ENCODE results near the gene PIEZO2.

The PIEZO2 gene

DNA sequence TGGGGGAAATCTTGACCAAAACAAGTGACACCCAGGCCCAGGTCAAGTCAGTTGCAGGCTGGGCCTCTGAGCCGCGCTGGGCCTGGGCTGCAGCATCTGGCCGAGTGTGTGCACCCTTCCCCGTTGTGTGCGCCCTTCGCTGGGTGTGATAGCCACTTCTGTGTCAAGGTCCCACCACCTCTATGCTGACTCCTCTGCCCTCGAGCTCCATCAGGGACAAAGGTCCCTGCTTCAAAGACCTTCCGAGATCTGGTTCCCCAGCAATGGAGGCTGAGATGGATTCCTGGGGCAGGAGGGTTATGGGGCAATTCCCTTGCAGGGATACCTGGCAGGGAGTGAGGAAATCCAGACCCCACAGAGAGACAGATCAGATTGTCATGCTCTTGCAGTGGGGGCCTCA is 93.6 kb downstream of the PIEZO2 start:
- DNase-seq, result no peak

DNA sequence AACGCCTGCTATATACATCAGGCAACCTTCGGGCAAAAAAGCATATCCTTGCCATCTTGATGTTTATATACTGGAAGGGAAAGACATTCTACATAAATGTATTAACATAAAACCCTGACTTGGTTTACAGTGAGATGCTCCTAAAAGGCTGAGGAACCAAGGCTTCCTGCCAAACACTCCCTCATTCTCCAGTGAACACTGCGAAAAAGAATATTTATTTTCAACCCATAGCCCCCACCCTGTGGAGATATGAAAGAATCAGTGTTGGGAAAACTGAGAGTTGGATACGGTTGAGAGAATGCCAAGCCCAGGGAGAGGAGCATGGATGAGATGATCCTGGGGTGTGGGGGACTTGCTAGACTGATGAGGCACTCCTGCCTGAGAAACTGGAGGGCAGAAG is 94.9 kb downstream of the PIEZO2 start:
- no peak for DNase-seq

DNA sequence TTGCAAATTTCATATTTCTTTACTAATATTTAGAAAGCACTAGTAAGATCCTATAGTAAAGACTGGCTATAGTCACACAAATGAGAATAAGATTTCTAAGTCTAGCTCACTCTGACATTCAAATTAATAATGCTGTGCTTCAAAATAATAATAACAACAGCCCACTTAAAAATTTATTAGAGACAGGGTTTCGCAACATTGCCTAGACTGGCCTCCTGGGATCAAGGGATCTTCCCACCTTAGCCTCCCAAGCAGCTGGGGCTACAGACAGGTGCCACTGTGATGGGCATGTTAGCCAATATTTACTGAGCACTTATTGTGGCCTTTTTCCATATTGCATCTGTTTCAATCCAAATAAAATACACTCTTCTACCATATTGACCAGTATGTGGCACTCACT is 96.1 kb downstream of the PIEZO2 start:
- DNase-seq, result no peak

DNA sequence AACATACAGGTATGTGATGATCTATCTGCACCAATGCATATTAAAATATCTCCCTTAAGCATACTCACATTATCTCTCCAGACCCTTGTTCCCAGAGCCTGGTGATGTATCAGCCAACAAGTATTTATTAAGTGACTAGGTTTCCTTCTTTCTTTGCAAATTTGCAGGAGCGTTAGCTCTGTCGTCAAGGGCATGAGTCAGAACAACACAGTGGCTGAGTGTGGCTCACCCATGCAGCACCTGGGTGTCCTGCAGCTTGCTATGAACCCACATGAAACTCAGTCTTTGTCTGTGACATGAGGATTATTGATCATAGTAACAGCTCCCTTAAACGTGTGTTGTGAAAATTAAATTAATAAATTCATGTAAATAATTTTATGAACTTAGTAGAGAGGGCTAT is 96.6 kb downstream of the PIEZO2 start:
- DNase-seq, result no peak

DNA sequence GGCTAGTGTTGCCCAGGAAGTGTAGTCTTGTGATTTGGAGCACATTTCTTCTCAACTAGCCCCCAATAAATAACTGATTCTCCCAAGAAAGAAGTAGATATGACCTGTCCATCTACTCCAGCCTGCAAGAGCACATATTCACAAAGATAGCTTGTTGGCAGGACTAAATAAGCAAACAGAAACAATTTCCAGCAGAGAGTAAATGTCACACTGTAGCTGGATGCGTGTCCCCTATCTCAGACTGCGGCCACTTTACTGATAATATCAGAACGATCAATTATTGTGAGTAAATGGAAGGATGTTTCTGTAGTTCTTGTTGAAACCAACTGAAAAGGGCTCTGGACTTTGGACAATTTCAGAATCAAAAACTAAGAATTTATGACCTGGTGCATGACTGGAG is 97.9 kb downstream of the PIEZO2 start:
- DNase-seq, result no peak

DNA sequence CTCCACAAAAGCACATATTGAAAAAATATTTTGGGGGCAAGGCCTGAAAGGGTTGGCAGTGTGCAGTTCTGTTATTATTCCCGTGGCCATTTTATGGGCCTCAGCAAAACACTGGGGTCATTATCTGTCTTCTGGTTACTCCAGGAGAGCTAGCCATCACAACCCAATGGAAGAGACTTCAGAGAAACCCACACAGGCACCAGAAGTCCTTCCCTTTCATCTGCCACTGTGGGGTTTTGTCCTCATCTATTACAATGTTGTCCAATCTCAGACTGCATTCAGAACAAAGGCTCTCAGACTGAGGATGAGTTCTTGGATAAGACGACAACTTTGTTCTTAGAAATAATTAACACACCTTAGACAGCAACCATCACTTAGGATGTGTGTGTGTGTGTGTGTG is 98.4 kb downstream of the PIEZO2 start:
- DNase-seq, result no peak

DNA sequence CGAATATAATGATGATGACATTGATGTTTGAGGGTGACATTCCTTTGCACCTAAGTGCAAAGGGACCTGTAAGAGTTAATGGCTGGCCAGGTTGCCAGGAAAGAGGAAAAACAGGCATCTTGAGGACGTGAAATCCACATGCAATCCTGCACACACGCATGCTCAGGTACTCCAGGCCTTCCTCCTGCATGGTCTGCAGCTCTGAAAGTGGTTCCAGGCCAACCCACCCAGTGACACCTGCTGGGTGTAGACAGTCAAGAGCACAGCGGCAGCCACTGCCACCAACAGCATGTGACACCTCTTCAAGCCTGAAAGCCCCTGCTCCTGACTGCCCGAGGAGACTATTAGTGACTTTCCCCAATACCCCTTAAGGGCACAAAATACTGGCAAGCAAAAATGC is 101.6 kb downstream of the PIEZO2 start:
- DNase-seq, result no peak

DNA sequence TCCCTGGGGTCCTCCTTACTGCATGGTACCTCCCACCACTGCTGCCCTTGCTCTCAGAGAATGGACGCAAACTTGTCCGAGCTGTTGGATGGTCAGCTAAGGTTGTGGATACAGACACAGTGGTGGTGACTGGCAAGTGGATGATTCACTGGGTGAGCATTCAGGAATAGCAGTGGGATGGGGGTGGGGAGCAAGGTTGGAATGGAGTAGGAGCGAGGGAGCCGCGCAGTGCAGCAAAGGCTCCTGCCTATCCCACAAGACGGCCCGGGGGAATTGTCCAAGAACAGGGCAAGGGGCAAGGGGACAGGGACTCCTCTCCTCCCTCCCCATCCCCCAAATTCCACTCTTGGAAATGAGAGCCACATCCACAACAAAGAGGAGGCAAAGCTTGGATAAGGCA is 102.2 kb downstream of the PIEZO2 start:
- no peak for DNase-seq

DNA sequence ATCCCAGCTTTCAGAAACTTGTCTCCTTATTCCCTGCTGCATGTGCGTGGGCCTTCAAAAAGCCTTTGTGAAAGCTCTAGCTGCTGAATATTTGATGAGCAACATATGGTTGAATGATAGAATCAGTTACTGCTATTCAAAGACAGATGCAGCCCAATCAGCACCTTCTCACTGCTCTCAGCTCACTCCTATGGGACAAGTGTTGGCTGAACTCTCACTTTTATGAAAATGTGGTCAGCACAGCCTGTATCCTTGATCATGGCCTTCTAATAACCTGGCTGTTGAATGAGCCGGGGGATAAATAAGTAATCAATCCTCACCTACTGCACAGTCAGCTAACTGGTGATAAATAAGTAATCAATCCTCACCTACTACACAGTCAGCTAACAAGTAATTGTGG is 103.2 kb downstream of the PIEZO2 start:
- no peak for DNase-seq

DNA sequence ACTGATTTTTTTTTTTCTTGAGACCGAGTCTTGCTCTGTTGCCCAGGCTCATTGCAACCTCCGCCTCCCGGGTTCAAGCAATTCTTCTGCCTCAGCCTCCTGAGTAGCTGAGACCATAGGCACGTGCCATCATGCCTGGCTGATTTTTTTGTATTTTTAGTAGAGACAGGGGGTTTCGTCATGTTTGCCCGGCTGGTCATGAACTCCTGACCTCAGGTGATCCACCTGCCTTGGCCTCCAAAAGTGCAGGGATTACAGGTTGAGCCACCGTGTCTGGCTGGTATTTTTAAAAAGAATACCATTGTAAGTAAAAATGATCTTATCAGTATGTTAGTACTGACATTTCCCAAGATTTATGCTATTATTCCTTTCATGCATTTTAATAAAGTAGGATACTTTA is 105.7 kb downstream of the PIEZO2 start:
- DNase-seq, result no peak

DNA sequence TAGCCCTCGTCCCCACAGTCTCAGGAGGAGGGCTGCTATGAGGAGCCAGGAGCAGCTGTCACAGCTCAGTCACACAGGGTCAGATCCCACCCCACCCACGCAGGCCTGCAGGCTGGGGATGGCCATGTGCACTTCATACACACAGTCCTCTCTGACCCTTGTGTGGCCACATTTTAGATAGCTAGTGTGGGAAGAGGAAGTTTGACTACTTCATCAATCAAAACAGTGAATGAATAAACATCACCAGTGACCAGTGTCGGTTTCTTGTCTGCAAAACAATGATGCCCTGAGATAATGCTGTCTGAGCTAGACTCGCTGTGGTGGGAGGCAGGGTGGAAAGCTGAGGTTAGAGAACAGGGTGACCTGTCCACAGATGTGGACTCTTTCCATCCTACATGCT is 107.1 kb downstream of the PIEZO2 start:
- DNase-seq, result no peak

DNA sequence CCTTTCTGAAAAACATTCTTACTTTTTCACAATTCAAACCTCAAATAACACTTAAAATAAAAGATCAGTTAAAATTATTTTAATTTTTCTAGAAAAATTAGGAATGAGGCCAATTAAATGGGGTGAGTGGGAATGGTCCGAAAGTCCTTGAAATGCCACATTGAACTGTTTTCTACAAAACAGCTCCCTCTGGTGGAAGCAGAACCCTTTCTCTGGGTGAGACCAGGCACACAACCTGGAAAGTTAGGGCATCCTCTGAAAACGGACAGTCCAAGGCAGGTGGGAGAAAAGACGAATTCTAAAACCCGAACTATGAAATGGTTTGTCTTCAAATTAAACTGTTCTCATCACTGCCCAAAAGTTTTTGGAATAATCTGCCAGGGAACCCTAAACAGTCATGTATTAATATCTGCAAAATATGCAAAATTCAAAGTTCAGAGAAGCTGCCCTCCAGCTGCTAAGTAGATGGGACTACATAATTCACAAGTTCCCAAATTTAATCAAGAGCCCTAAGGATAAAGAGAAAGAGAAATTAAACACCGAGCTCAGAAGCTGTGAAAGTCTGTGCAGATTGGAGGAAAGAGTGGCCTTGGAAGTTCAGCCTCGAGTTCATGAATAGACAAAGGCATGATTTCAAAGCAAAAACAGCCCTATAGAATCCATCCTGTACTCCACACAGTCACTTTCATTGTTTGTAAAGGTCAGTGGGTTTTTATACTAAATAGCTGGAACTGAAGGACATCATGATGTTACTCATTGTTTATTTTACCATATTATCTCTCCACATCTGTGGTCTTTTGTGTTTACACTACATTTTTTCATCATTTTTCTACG is 108.3 kb downstream of the PIEZO2 start:
- peak in 1 of 2 donors; percentile 15 for DNase-seq

DNA sequence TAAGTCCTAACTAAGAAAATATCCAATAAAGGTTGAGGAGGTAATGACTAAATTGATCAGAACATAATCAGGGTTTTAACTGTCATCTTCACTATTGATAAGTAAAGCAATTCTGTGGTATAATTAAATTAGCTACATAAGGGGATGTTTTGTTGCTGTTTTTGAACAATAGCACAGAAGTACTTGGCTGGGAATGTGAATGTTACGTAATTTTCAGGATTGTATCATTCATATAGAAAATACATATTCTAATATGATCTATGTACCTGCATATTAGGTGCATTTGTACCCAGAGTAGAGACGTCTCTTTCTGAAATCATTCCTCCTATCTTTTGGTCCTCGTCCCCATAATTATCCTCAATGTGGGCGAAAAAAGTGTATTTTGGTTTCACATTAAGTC is 109.0 kb downstream of the PIEZO2 start:
- no peak for DNase-seq

DNA sequence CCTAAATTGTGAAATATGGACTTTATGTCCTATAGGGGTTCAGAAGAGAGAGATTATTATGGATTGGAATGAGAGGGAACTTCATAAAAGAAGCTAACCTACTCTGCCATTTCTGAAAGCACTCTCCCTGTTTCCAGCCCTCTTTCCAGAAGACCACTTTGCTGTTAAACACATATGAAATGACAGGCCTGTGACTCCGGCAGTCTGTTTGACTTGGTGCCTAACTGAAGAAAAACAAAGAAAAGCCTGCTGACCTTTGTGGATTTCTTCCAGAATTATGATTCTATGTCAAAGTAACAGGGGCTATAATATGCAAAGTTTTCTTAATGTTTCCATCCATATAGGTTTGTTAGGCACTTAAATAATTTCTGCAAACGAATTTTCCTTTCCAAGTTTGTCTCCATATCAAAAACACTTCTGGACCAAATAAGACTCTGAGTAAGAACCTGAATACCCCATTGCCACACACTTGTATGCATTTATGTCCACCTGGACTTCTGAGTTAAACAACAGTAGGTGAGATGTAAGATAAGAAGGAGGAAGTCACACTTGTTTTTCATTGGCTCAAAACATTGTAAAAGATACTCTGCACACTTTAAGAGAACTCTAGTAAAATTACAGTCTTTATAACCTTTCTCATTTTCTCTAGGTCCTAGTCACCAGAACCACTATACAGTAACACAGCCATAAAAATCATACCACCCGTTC is 111.7 kb downstream of the PIEZO2 start:
- DNase-seq, result no peak

DNA sequence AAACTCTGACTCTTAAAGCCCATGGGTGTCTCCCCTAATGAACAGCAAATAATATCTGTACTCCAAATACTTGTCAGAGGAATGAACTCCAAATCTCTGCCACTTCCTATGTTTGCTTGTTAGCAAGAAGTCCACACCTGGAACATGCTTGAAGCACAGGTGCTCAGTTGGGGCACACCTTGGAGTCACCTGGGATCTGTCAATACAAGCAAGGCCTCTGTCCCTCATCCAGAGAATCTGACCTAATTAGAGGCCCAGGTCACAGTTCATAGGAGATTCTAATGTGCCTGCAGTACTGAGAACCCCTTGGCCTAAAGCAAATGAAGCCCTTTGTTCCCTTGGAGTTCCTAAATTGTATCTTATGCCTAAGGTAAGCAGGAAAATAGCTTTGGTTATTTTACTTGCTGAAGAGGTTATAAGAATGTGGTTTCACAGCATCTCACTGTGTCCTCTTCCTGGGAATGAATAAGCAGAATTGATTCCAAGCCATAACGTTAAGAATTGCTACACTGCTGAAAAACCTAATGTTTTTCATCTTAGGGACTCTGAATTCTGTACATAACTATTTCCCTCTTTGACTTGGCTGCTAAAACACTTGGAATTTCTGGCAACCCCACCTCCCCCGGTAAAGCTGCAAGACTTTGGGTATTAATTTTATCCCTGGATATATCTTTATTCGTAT is 113.4 kb downstream of the PIEZO2 start:
- no peak for DNase-seq

DNA sequence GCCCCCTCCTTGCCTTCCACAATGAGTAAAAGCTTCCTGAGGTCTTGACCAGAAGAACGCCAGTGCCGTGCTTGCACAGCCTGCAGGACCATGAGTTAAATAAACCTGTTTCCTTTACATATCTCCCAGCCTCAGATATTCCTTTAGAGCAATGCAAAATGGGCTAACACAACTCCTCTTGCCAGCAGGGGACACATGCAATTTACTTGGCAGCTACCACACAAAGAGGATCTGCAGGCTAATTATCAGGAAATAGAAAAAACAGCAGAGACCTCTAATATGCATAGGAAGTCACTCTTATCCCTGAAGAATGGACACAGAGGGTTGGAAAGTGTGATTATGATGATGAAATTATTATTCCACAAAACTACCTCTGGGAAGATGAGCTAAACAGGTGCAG is 114.0 kb downstream of the PIEZO2 start:
- no peak for DNase-seq

DNA sequence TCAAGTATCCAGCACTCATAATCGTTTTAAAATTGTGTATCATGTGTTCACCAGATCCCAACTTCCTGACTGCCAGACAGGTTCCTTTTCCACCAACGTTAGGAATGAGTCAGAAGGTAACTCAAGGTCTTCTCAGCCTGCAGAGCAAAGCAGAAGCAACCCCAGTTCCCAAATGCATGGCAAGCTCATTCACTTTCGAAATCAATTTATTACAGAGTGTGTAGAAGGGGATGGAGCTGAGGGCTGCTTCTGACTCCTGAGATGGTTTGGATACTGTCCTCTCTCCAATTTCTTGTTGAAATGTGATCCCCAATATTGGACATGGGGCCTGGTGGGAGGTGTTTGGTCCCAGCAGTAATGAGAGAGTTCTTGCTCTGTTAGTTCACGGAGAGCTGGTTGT is 114.5 kb downstream of the PIEZO2 start:
- DNase-seq, result no peak

DNA sequence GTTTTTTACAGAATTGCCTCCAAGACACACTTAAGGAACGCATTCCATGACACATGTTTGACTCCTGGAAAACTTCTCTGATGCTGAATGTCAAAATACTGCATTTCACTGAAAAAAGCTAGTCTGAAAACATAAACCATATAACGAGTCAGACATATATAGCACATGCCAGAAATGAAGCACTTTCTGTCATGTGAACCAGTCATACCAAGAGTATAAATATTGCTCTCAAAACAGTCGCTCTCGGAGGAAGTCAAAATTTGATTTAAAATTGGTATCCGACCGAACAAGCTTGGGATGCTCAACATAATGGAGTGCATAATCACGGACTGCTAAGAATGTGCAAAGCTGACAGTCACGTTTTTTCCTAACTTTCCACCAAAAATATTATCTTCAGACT is 115.9 kb downstream of the PIEZO2 start:
- no peak for DNase-seq

DNA sequence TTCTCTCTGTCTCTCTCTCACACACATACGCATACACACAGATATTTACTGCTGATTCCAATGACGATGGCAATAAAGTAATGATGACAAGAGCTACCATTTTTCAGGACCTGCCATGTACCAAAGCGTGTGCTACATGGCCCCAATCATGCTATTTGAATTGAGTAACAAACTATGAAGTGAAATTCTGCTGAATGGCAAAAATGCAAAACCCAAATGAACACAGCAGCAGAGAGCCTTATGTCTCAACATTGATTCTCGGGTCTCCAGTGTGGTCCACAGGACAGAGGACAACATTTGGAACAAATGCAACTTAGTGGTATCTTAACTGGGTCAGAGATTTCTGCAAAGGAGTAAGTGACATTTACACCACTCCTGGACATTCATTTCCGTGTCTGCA is 117.4 kb downstream of the PIEZO2 start:
- no peak for DNase-seq

DNA sequence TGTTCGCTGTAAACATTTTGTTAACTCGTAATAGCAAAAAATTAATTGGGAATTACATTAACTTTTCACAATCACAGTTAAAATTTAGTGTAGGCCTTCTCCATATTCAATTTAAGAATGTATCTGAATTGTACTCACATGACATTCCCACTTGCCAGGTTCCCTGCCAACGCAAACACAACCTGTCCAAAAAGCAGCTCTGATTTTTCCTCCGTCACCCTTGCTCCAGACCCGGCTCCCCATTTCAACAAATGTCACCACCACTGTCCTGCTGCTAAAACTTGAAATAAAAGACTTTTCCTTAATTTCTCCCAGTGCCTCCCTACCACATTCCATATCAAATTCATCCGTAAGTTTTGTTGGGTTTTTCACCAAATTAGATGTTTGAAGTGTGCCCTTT is 120.3 kb downstream of the PIEZO2 start:
- DNase-seq, result no peak

DNA sequence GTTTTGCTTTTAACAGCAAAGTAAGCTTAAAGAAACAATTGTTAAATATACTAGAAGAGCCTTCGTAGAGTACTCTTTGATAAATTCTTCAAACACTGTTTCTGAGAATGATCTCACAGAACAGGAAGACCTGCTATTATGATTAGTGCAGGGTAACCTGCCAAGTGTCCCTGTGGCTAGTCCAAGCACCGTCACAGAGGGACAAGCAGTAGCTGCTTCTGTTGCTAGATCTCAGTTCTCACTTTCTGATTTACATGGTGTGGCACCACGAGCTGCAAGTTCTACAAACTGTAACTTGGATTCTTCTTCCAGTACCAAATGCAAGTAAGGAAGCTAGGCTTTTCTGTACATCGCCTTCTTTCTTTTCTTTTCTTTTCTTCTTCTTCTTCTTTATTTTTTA is 121.5 kb downstream of the PIEZO2 start:
- DNase-seq, result no peak

DNA sequence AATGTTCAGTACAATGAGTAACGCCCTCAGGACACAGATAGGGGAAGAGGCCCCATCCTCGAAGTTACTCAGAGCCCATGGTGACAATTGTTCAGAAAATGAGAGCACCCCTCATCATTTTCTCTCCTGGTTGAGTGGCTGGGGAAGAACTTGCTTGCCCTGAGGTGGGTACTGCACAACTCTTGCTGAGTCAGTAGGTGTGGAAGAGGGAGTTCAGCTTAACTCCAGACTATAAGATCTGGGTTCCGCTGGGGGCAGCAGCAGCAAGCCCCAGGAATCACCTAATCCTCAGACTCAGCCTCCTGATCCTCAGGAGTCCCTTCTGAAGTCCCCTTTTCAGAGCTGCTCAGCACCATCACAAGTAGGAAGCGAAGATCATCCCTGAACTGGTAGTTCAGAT is 123.7 kb downstream of the PIEZO2 start:
- no peak for DNase-seq

DNA sequence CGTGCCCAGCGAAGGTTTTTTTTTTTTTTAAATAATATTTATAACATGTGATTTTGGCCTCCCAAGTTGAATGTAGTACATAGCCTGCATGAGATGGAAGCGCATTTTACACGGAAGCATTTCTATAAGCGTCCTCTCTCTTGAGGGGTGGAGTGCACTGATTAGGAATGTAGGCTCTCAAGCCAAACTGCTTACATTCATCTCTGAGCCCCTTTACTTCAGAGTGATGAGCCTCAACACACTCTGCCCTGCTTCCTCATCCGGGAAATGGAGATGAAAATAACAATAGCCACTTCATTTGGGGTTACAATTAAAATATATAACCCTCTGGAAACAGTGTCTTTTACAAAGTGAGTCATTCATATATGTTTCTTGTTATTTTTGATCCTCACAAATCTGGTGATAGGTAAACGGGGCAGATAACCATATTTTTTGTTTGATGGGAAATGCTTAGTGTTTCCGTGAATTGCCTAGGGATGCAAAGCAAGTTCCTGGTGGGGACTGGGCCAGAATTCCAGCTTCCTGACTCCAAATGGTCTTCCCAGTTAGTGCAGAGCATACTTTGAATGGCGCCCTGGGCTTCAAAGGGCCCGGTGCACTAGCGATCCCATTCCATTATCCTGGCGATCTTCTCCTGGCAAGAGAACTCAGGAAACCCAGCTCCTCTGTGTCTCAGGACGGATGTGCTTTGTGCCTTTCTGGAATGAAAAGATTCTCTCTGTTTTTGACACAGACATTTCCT is 124.3 kb downstream of the PIEZO2 start:
- no peak for DNase-seq

Data from CD4-positive, alpha-beta T cell treated with Interleukin-1 beta for 1 hour (primary cell).